Measurements from ENCODE around the gene BRD4.

DNA sequence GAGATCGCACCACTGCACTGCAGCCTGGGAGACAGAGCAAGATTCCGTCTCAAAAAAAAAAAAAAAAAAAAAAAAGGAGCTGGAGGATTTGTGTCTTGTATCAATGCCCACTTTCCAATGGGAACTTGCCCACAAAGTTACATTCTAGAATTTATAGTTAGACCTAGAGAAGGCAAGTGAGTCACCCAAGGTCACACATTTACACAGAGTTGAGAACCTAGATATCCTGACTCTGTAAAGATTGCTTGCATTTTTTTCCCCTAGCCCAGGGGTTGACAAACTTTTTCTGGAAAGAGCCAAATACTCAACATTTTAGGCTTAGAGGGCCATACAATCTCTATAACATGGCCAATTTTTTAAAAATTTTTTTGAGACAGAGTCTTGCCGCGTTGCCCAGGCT lies 7.7 kb upstream of the BRD4 start:
- TF ChIP-seq EZH2 (IDR thresholded peaks at IDR 0.05) (no peak), POLR2AphosphoS5 (IDR thresholded peaks at IDR 0.05; ENCODE audit: borderline replicate concordance, low read depth, low read length) (no peak), FOXP2 (optimal IDR thresholded peaks at IDR 0.05; ENCODE audit: control extremely low read depth, extremely low read length, insufficient read depth) (no peak)
